ENCODE results near the gene SAPCD1.
A peak's percentile ranks its signal among the peaks of the same experiment; 100 is the strongest.

SAPCD1 gene

GRCh38 chr6:31722173-31722572 is 40.3 kb upstream of the SAPCD1 start:
- Histone ChIP-seq H3K4me3 (ENCODE audit: insufficient read depth, low read depth, low read length, poor library complexity, severe bottlenecking) (no peak overlapping the region), H3K4me1 (ENCODE audit: control insufficient read depth, insufficient read depth, low read length, poor library complexity, severe bottlenecking) (no peaks in the 10 kb centered on the region), H3K36me3 (ENCODE audit: control insufficient read depth, insufficient read depth, low read length) (no peaks in the 10 kb centered on the region), H3K9me3 (ENCODE audit: control insufficient read depth, low read length) (no peaks in the 10 kb centered on the region), H3K27me3 (replicated peaks; ENCODE audit: control insufficient read depth, insufficient read depth, low read length, poor library complexity, severe bottlenecking) (no peaks in the 10 kb centered on the region), H3K27ac (ENCODE audit: insufficient read depth, low read length, poor library complexity, severe bottlenecking) (no peak overlapping the region)
- DNase-seq, result no peak

GRCh38 chr6:31723245-31723979 is 39.0 kb upstream of the SAPCD1 start, which contains the start of gene MPIG6B:
Gene MPIG6B (plus strand): TSS chr6:31723373. CDS start chr6:31723384, 11 bp downstream.
- H3K9me3 ChIP-seq (ENCODE audit: control insufficient read depth, low read length), result no peaks in the 10 kb centered on the region
- H3K27ac ChIP-seq (ENCODE audit: insufficient read depth, low read length, poor library complexity, severe bottlenecking), result no peak within 1 kb of the TSS
- H3K4me3 ChIP-seq (ENCODE audit: insufficient read depth, low read depth, low read length, poor library complexity, severe bottlenecking), result no peak within 1 kb of the TSS

GRCh38 chr6:31723980-31724691 is 38.3 kb upstream of the SAPCD1 start:
- no peaks in the 10 kb centered on the region for H3K36me3 ChIP-seq (ENCODE audit: control insufficient read depth, insufficient read depth, low read length)
- no peak overlapping the region for H3K27ac ChIP-seq (ENCODE audit: insufficient read depth, low read length, poor library complexity, severe bottlenecking)
- peaks cover 8% of the 10 kb centered on the region for H3K4me1 ChIP-seq (ENCODE audit: control insufficient read depth, insufficient read depth, low read length, poor library complexity, severe bottlenecking)
- H3K4me3 ChIP-seq (ENCODE audit: insufficient read depth, low read depth, low read length, poor library complexity, severe bottlenecking), result no peak overlapping the region
- no peaks in the 10 kb centered on the region for H3K27me3 ChIP-seq (replicated peaks; ENCODE audit: control insufficient read depth, insufficient read depth, low read length, poor library complexity, severe bottlenecking)
- DNase-seq, result no peak
- no peaks in the 10 kb centered on the region for H3K9me3 ChIP-seq (ENCODE audit: control insufficient read depth, low read length)

More at GRCh38 chr6:31723245-31723979, 39.0 kb upstream of the SAPCD1 start, which contains the start of gene MPIG6B:
- Histone ChIP-seq H3K36me3 (ENCODE audit: control insufficient read depth, insufficient read depth, low read length) (no peaks in the 10 kb centered on the region), H3K4me1 (ENCODE audit: control insufficient read depth, insufficient read depth, low read length, poor library complexity, severe bottlenecking) (peaks cover under 1% of the 10 kb centered on the region), H3K27me3 (replicated peaks; ENCODE audit: control insufficient read depth, insufficient read depth, low read length, poor library complexity, severe bottlenecking) (no peaks in the 10 kb centered on the region)
- DNase-seq, result no peak

GRCh38 chr6:31725502-31726350 is 36.7 kb upstream of the SAPCD1 start:
- DNase-seq, result no peak
- Histone ChIP-seq H3K27me3 (replicated peaks; ENCODE audit: control insufficient read depth, insufficient read depth, low read length, poor library complexity, severe bottlenecking) (no peaks in the 10 kb centered on the region), H3K9me3 (ENCODE audit: control insufficient read depth, low read length) (no peaks in the 10 kb centered on the region), H3K36me3 (ENCODE audit: control insufficient read depth, insufficient read depth, low read length) (no peaks in the 10 kb centered on the region), H3K4me3 (ENCODE audit: insufficient read depth, low read depth, low read length, poor library complexity, severe bottlenecking) (no peak overlapping the region), H3K4me1 (ENCODE audit: control insufficient read depth, insufficient read depth, low read length, poor library complexity, severe bottlenecking) (peaks cover 16% of the 10 kb centered on the region), H3K27ac (ENCODE audit: insufficient read depth, low read length, poor library complexity, severe bottlenecking) (no peak overlapping the region)

GRCh38 chr6:31727034-31727716 is 35.3 kb upstream of the SAPCD1 start:
- Histone ChIP-seq H3K9me3 (ENCODE audit: control insufficient read depth, low read length) (no peaks in the 10 kb centered on the region), H3K4me1 (ENCODE audit: control insufficient read depth, insufficient read depth, low read length, poor library complexity, severe bottlenecking) (peaks cover 16% of the 10 kb centered on the region), H3K4me3 (ENCODE audit: insufficient read depth, low read depth, low read length, poor library complexity, severe bottlenecking) (no peak overlapping the region), H3K27ac (ENCODE audit: insufficient read depth, low read length, poor library complexity, severe bottlenecking) (no peak overlapping the region), H3K36me3 (ENCODE audit: control insufficient read depth, insufficient read depth, low read length) (peaks cover 8% of the 10 kb centered on the region), H3K27me3 (replicated peaks; ENCODE audit: control insufficient read depth, insufficient read depth, low read length, poor library complexity, severe bottlenecking) (no peaks in the 10 kb centered on the region)
- DNase-seq, result no peak

GRCh38 chr6:31727717-31728671 is 34.5 kb upstream of the SAPCD1 start:
- DNase-seq, result no peak
- Histone ChIP-seq H3K9me3 (ENCODE audit: control insufficient read depth, low read length) (no peaks in the 10 kb centered on the region), H3K27me3 (replicated peaks; ENCODE audit: control insufficient read depth, insufficient read depth, low read length, poor library complexity, severe bottlenecking) (no peaks in the 10 kb centered on the region), H3K4me1 (ENCODE audit: control insufficient read depth, insufficient read depth, low read length, poor library complexity, severe bottlenecking) (peaks cover 16% of the 10 kb centered on the region), H3K4me3 (ENCODE audit: insufficient read depth, low read depth, low read length, poor library complexity, severe bottlenecking) (no peak overlapping the region), H3K36me3 (ENCODE audit: control insufficient read depth, insufficient read depth, low read length) (peaks cover 12% of the 10 kb centered on the region), H3K27ac (ENCODE audit: insufficient read depth, low read length, poor library complexity, severe bottlenecking) (no peak overlapping the region)

- Histone ChIP-seq H3K9me3 (ENCODE audit: control insufficient read depth, low read length) (no peaks in the 10 kb centered on the region), H3K27ac (ENCODE audit: insufficient read depth, low read length, poor library complexity, severe bottlenecking) (peak within 1 kb of the TSS; percentile 67), H3K4me3 (ENCODE audit: insufficient read depth, low read depth, low read length, poor library complexity, severe bottlenecking) (peak within 1 kb of the TSS; percentile 72), H3K36me3 (ENCODE audit: control insufficient read depth, insufficient read depth, low read length) (peaks cover 21% of the 10 kb centered on the region), H3K27me3 (replicated peaks; ENCODE audit: control insufficient read depth, insufficient read depth, low read length, poor library complexity, severe bottlenecking) (no peaks in the 10 kb centered on the region), H3K4me1 (ENCODE audit: control insufficient read depth, insufficient read depth, low read length, poor library complexity, severe bottlenecking) (peaks cover 20% of the 10 kb centered on the region)
- DNase-seq, result no peak
Measured at GRCh38 chr6:31728767-31729514, 33.5 kb upstream of the SAPCD1 start, which contains the start of gene DDAH2. Gene DDAH2 (minus strand): TSS chr6:31729299. CDS start chr6:31729161, 138 bp downstream.

GRCh38 chr6:31729515-31729978 is 32.9 kb upstream of the SAPCD1 start:
- Histone ChIP-seq H3K9me3 (ENCODE audit: control insufficient read depth, low read length) (no peaks in the 10 kb centered on the region), H3K27ac (ENCODE audit: insufficient read depth, low read length, poor library complexity, severe bottlenecking) (peak overlapping the region; percentile 67), H3K4me3 (ENCODE audit: insufficient read depth, low read depth, low read length, poor library complexity, severe bottlenecking) (peak overlapping the region; percentile 72), H3K36me3 (ENCODE audit: control insufficient read depth, insufficient read depth, low read length) (peaks cover 21% of the 10 kb centered on the region), H3K27me3 (replicated peaks; ENCODE audit: control insufficient read depth, insufficient read depth, low read length, poor library complexity, severe bottlenecking) (no peaks in the 10 kb centered on the region), H3K4me1 (ENCODE audit: control insufficient read depth, insufficient read depth, low read length, poor library complexity, severe bottlenecking) (peaks cover 26% of the 10 kb centered on the region)
- peak; percentile 58 to 76 (median 66) for DNase-seq
